HG03354 (cell line): Measurements from ENCODE around the gene NEK10.
A peak's percentile ranks its signal among the peaks of the same experiment; 100 is the strongest.
"Not testable (repeated sequence)": the region's sequence is repeated elsewhere in the genome, so short reads cannot be mapped to it uniquely, and the experiment has no call there.

ENCODE experiments used
- ATAC-seq: cut with Tn5 transposase; IDR thresholded peaks from one replicate; pipeline ENCODE4 v1.9.1; 2021; ENCODE audit warnings: mild to moderate bottlenecking; ENCODE audit not compliant: unreplicated experiment, poor library complexity, severe bottlenecking

NEK10 gene

GRCh38 chr3:27319847-27320526 is 49.2 kb downstream of the NEK10 start:
- no peak for ATAC-seq

GRCh38 chr3:27319304-27319703 is 49.9 kb downstream of the NEK10 start:
- no peak for ATAC-seq

- ATAC-seq, result no peak
These were observed 52.1 kb downstream of the NEK10 start for GRCh38 chr3:27317096-27317495.

- no peak for ATAC-seq
These were observed 54.2 kb downstream of the NEK10 start for GRCh38 chr3:27315003-27315402.

- ATAC-seq, result peak; percentile 94
These were observed 57.0 kb downstream of the NEK10 start for GRCh38 chr3:27312044-27312668.

- ATAC-seq, result no peak
These were observed 57.8 kb downstream of the NEK10 start for GRCh38 chr3:27311400-27311799.

GRCh38 chr3:27310688-27311087 is 58.5 kb downstream of the NEK10 start:
- ATAC-seq, result no peak

- ATAC-seq, result no peak
These were observed 61.6 kb downstream of the NEK10 start for GRCh38 chr3:27307566-27307965.

- ATAC-seq, result no peak
These were observed 66.3 kb downstream of the NEK10 start for GRCh38 chr3:27302891-27303290.

- not testable (repeated sequence) for ATAC-seq
These were observed 70.2 kb downstream of the NEK10 start for GRCh38 chr3:27298981-27299380.

- no peak for ATAC-seq
These were observed 75.2 kb downstream of the NEK10 start for GRCh38 chr3:27293939-27294338.

- ATAC-seq, result no peak
These were observed 78.4 kb downstream of the NEK10 start for GRCh38 chr3:27290760-27291159.

GRCh38 chr3:27289769-27290413 is 79.3 kb downstream of the NEK10 start:
- ATAC-seq, result no peak

GRCh38 chr3:27287052-27287451 is 82.1 kb downstream of the NEK10 start:
- ATAC-seq, result no peak

- not testable (repeated sequence) for ATAC-seq
These were observed 82.7 kb downstream of the NEK10 start for GRCh38 chr3:27286467-27286866.

GRCh38 chr3:27285668-27286067 is 83.5 kb downstream of the NEK10 start:
- no peak for ATAC-seq

GRCh38 chr3:27281671-27282150 is 87.5 kb downstream of the NEK10 start:
- ATAC-seq, result no peak

- no peak for ATAC-seq
These were observed 90.1 kb downstream of the NEK10 start for GRCh38 chr3:27279123-27279522.

- ATAC-seq, result no peak
These were observed 90.7 kb downstream of the NEK10 start for GRCh38 chr3:27278383-27279055.

GRCh38 chr3:27275441-27275990 is 93.7 kb downstream of the NEK10 start:
- no peak for ATAC-seq
